Progenitor cell of endocrine pancreas (in vitro differentiated cells): Measurements from ENCODE around the gene MRPS31. TPM values are rescaled to one million over a fixed set of nuclear protein-coding genes. Genes with fewer than 3 reads are reported as not detected.

Source experiments
- DNase-seq: peaks from one replicate; pipeline ENCODE4 v3.0.0; 2021; ENCODE audit warnings: low spot score; ENCODE audit not compliant: unreplicated experiment
- H3K27ac Mint-ChIP-seq: 2 replicates; pipeline ENCODE4 v1.8.0; 2021; ENCODE audit warnings: mild to moderate bottlenecking, moderate library complexity, mixed read lengths
- H3K27me3 Mint-ChIP-seq: 2 replicates; pipeline ENCODE4 v1.8.0; 2021; ENCODE audit warnings: mixed read lengths
- H3K36me3 Mint-ChIP-seq: 2 replicates; pipeline ENCODE4 v1.8.0; 2022; ENCODE audit warnings: mixed read lengths; ENCODE audit not compliant: insufficient read depth
- H3K4me1 Mint-ChIP-seq: 2 replicates; pipeline ENCODE4 v1.8.0; 2021; ENCODE audit warnings: low read depth, mixed read lengths
- H3K4me3 Mint-ChIP-seq: 2 replicates; pipeline ENCODE4 v1.8.0; 2021; ENCODE audit warnings: low read depth, mild to moderate bottlenecking, moderate library complexity, mixed read lengths
- H3K9me3 Mint-ChIP-seq: 2 replicates; pipeline ENCODE4 v1.8.0; 2021; ENCODE audit warnings: low read depth, mixed read lengths
- CTCF ChIP-seq: fragments of 200-600 bp; sonication (generic); IDR thresholded peaks from one replicate; pipeline ENCODE4 v1.5.0; 2021; ENCODE audit warnings: antibody characterized with exemption, mild to moderate bottlenecking; ENCODE audit not compliant: unreplicated experiment
- total RNA-seq: library from RNA; stranded (reverse); gene quantifications from 2 replicates; pipeline ENCODE4 v1.2.1, GENCODE V29; 2021

Gene MRPS31
- total RNA-seq, 1 donor from 2014 or later, result 39.5 TPM

- Mint-ChIP-seq H3K4me3 (peak overlapping the region; percentile 44), H3K27ac (peak overlapping the region; percentile 2), H3K9me3 (no peaks in the 10 kb centered on the region), H3K27me3 (no peaks in the 10 kb centered on the region), H3K36me3 (no peaks in the 10 kb centered on the region), H3K4me1 (peaks cover 4% of the 10 kb centered on the region)
- no peak for DNase-seq
- TF ChIP-seq CTCF, result peak; percentile 79
Observed at GRCh38 chr13:40777166-40777808, 6.3 kb upstream of the MRPS31 start.

GRCh38 chr13:40776681-40777165, 5.7 kb upstream of the MRPS31 start:
- no peaks in the 10 kb centered on the region for H3K36me3 Mint-ChIP-seq
- no peaks in the 10 kb centered on the region for H3K27me3 Mint-ChIP-seq
- no peak for DNase-seq
- H3K4me1 Mint-ChIP-seq, result peaks cover 4% of the 10 kb centered on the region
- no peak overlapping the region for H3K27ac Mint-ChIP-seq
- no peak for TF ChIP-seq CTCF
- H3K4me3 Mint-ChIP-seq, result no peak overlapping the region
- H3K9me3 Mint-ChIP-seq, result no peaks in the 10 kb centered on the region

- Mint-ChIP-seq H3K9me3 (no peaks in the 10 kb centered on the region), H3K27ac (no peak overlapping the region), H3K4me3 (no peak overlapping the region), H3K36me3 (no peaks in the 10 kb centered on the region), H3K27me3 (no peaks in the 10 kb centered on the region), H3K4me1 (peaks cover 4% of the 10 kb centered on the region)
- TF ChIP-seq CTCF, result no peak
- DNase-seq, result no peak
Observed at GRCh38 chr13:40776232-40776631, 5.2 kb upstream of the MRPS31 start.

- H3K4me1 Mint-ChIP-seq, result peaks cover 11% of the 10 kb centered on the region
- no peak for DNase-seq
- H3K27ac Mint-ChIP-seq, result no peak overlapping the region
- TF ChIP-seq CTCF, result no peak
- H3K27me3 Mint-ChIP-seq, result no peaks in the 10 kb centered on the region
- H3K36me3 Mint-ChIP-seq, result no peaks in the 10 kb centered on the region
- no peak overlapping the region for H3K4me3 Mint-ChIP-seq
- no peaks in the 10 kb centered on the region for H3K9me3 Mint-ChIP-seq
Observed at GRCh38 chr13:40774672-40775071, 3.7 kb upstream of the MRPS31 start.

- H3K27me3 Mint-ChIP-seq, result no peaks in the 10 kb centered on the region
- no peak overlapping the region for H3K27ac Mint-ChIP-seq
- H3K4me3 Mint-ChIP-seq, result peak overlapping the region; percentile 14
- no peak for DNase-seq
- H3K36me3 Mint-ChIP-seq, result no peaks in the 10 kb centered on the region
- TF ChIP-seq CTCF, result no peak
- no peaks in the 10 kb centered on the region for H3K9me3 Mint-ChIP-seq
- peaks cover 13% of the 10 kb centered on the region for H3K4me1 Mint-ChIP-seq
Observed at GRCh38 chr13:40772765-40773473, 1.9 kb upstream of the MRPS31 start.
